ENCODE results near the gene MTOR.

MTOR gene

GRCh38 chr1:11285883-11286734 is 23.8 kb upstream of the MTOR start:
- peak; percentile 70 for TF ChIP-seq CTCF (conservative IDR thresholded peaks at IDR 0.05)
- no peak overlapping the region; the same call in 1 of the 2 replicates for H3K27ac ChIP-seq

- peak overlapping the region; percentile 22; the same call in 1 of the 2 replicates for H3K27ac ChIP-seq
- TF ChIP-seq CTCF (conservative IDR thresholded peaks at IDR 0.05): no peak
Observed at GRCh38 chr1:11284784-11285183, 22.4 kb upstream of the MTOR start.

GRCh38 chr1:11283151-11283550 is 20.8 kb upstream of the MTOR start:
- peak overlapping the region; percentile 54 for H3K27ac ChIP-seq
- TF ChIP-seq CTCF (conservative IDR thresholded peaks at IDR 0.05): no peak

- H3K27ac ChIP-seq: peak overlapping the region; percentile 54
Observed at GRCh38 chr1:11281518-11282331, 19.4 kb upstream of the MTOR start.

GRCh38 chr1:11280719-11281376 is 18.5 kb upstream of the MTOR start:
- TF ChIP-seq CTCF (conservative IDR thresholded peaks at IDR 0.05): no peak
- peak overlapping the region; percentile 54 for H3K27ac ChIP-seq

More at GRCh38 chr1:11281518-11282331, 19.4 kb upstream of the MTOR start:
- TF ChIP-seq CTCF (conservative IDR thresholded peaks at IDR 0.05): no peak

- H3K27ac ChIP-seq: no peak overlapping the region; the same call in 1 of the 2 replicates
- TF ChIP-seq CTCF (conservative IDR thresholded peaks at IDR 0.05): no peak
Observed at GRCh38 chr1:11279630-11280029, 17.3 kb upstream of the MTOR start.

- TF ChIP-seq CTCF (conservative IDR thresholded peaks at IDR 0.05): no peak
- H3K27ac ChIP-seq: no peak overlapping the region
Observed at GRCh38 chr1:11279152-11279551, 16.8 kb upstream of the MTOR start.
